ENCODE results near the gene CFAP46.
"Not testable (repeated sequence)": the region's sequence is repeated elsewhere in the genome, so short reads cannot be mapped to it uniquely, and the experiment has no call there.

Gene CFAP46

DNA sequence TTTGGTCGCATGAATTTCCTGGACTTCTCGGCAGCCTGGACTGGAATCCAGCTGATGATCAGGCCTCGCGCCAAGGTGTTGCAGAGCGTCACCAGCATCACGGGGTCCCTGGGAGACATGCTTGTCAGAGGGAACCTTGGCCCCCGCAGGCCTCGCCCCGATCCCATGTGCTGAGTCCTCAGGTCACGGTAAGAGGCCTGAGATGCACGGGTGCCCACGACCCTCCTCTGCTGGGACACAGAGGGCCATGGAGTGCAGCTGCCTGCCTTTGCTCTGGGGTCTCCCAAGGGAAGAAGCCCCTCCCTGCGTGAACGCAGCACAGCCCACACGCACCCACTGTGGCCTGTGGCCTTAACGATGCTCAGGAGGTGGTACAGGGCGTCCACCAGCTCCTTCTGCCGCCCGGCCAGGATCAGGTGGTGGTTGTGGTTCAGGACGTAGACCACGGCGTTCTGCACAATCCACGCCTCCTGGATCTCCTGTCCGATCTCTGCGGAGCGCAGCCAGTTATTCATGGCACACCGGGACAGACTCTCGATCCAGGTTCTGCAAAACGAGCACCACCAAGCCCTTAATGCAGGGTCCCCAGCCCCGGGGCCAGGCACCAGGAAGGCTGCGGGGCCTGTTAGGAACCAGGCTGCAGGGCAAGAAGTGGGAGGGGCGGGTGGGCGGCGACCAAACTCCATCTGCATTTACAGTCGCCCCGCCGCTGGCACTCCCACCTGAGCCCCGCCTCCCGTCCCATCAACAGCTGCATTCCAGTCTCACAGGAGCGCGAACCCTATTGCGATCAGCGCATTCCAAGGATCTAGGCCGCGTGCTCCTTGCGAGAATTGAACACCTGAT, 29.4 kb downstream of the CFAP46 start:
- DNase-seq (ENCODE audit: low spot score): no peak

DNA sequence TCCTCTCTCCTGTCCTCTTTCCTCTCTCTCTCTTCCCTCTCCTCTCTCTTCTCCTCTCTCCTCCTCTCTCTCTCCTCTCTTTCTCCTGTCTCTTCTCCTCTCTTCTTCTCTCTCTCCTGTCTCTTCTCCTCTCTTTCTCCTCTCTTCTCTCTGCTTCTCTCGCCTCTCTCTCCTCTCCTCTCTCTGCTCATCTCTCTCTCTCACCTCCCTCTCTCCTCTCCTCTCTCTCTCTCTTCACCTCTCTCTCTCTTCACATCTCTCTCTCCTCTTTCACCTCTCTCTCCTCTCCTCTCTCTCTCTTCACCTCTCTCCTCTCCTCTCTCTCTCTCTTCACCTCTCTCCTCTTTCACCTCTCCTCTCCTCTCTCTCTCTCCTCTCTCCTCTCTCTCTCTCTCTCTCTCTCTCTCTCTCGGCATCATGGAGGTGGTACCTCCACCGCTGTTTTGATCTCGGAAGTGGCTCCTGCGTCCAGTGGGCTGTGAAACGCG, 30.1 kb downstream of the CFAP46 start:
- no peak for DNase-seq (ENCODE audit: low spot score)

DNA sequence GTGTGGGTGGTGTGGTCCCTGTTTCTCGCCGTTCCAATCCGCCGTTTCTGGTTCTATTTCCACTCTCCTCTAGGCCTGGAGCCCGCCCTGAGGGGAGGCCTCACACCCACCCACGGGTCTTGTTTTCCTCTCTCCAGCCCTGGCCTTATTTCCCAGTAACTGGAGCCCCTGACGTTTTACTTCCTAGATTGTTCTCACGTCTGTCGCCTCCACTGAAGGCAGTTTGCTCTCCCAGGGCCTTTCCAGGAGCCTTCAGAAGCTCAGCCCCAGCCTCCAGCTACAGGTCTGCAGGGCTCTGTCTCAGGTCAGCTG, 30.6 kb downstream of the CFAP46 start:
- no peak for DNase-seq (ENCODE audit: low spot score)

GRCh38 chr10:132910901-132911785, 31.2 kb downstream of the CFAP46 start:
- no peak for DNase-seq (ENCODE audit: low spot score)

- no peak for DNase-seq (ENCODE audit: low spot score)
These were observed 32.0 kb downstream of the CFAP46 start for GRCh38 chr10:132910186-132910880.

GRCh38 chr10:132909491-132910071, 32.8 kb downstream of the CFAP46 start:
- DNase-seq (ENCODE audit: low spot score): no peak

DNA sequence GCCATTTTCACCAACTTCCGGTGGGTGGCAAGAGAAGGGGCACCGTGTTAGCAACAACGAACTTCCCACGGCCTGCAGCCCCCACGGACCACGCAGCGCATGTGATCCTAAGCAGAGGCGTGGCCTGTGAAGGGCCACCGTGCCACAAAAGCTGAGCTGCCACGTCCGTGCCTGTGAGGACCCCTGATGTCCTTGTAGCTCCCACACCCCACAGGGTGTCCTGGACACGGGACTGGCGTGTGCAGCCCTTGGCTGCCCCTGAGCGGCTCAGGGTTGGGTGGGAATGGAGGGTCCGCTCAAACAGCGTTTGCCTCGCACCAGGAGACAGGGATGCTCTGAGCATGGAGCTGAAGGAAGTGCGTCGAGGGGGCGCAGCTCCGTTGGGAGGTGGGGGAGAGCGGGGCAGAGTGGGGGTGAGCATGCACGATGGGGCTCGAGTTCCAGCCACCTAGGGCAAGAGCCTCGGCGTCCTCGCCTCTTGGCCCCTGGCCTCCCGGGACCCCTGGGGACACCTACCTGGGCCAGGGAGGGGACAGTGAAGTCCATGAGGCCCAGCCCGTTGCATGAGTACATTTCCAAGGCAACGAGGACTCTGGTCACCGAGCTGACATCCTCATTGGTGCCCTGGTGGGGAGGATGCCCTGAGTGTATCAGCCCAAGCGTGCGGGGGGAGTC, 33.6 kb downstream of the CFAP46 start:
- DNase-seq (ENCODE audit: low spot score): no peak

GRCh38 chr10:132907821-132908620, 34.3 kb downstream of the CFAP46 start:
- DNase-seq (ENCODE audit: low spot score): no peak

DNA sequence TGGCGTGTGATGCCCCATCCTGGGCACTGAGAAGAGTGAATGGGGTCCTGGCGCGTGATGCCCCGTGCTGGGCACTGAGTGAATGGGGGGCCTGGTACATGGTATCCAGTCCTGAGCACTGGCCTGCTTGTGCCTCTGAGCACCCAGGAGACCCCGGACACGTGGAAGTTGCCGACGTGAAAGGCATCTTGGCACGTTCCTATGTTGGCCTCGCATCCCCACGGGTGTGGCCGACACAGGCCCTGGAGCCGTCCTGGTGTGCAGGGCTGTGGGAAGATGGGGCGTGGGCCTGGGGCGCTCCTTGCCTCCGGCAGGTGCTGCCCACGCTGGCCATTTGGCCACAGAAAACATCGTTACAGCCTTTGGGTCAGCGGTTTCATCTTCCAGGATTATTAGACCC, 35.5 kb downstream of the CFAP46 start:
- DNase-seq (ENCODE audit: low spot score): no peak

DNA sequence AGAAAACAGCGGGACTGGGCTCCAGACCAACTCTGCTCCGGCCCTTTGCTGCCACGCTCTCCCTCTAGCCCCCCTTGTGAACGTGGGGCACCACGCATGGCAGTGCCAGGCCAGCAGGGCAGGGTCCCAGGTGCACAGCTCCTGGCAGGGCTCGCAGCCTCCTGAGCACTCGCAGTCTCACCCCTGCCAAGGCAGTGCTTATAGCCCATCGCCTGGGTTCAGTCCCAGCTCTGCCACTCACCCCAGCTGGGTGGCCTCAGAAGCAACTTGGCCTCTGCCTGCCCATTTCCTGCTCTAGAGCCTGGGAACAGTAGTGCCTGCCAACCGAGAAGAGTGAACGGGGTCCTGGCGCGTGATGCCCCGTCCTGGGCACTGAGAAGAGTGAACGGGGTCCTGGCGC, 36.3 kb downstream of the CFAP46 start:
- no peak for DNase-seq (ENCODE audit: low spot score)

DNA sequence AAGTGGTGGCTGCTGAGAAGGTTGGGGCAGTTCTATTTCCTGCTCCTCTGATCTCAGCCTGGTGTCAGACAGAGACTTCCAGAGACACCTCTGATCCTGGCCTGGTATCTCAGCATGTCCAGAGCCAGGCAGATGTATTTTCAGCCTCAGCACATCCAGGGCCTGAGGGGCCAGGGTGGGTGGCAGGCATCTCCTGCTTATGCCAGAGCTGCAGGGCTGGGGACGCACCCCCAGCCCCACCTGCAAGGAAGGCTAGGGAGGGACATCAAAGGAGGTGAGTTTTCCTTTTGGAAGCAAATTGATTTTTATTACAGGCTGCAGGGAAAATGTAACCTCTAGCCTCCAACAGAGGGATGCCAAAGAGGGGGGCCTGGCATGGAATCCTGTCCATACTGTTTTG, 36.7 kb downstream of the CFAP46 start:
- no peak for DNase-seq (ENCODE audit: low spot score)

DNA sequence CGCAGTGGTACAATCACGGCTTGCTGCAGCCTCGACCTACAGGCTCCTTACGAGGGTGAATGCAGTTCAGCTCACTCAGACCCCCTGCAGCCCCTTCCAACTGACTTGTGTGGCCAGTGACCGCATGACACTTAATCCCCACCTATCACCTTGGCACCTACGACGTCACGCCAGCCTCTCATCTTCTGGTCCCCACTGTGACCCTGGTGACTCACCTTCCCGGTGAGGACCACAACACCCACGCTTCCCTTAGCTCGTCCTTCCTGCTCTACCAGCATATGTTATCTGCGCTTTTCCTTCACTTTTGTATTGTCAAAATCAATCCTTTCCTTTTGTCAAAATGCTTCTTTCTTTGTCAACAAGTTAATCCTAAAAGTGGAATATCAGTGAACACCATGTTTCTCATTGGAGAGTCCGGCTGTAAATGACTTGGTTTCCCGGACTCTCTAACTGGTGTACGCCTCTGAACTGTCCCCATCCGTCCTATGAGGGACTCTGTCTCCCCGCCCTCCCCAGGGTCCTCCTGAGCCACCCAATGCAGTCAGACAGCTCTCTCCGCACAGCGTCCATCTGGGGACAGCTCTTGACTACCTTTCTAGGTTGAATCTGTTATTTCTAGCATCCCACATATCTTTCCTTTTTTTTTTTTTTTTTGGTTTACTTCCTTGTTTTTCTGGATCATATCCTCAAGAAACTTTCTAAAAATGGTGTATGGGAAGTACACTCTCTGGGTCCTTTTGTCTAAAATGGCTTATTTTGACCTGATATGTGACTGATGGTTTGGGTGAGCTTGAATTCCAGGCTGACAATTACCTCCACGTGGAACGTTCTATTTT, 37.3 kb downstream of the CFAP46 start:
- no peak for DNase-seq (ENCODE audit: low spot score)

GRCh38 chr10:132904181-132904813, 38.1 kb downstream of the CFAP46 start:
- no peak for DNase-seq (ENCODE audit: low spot score)

- DNase-seq (ENCODE audit: low spot score): not testable (repeated sequence)
These were observed 39.5 kb downstream of the CFAP46 start for GRCh38 chr10:132902656-132903575.

DNA sequence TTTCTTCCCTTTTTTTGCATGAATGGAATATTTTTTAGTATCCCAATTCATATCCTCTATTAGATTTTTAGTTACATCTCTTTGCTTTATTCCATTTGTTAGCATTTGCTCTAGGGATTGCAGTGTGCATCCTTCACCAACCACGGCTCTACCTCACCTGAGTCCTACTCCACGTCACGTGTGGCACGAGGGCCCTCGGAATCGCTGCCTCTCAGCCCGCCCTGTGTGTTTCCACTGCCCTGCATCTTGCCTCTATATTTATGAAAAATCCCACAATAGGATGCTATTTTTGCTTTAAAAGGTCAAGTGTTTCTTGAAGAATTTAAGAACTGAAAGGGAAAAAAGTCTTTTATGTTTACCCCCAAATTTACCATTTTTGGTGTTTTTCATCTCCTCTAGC, 41.0 kb downstream of the CFAP46 start:
- DNase-seq (ENCODE audit: low spot score): no peak

DNA sequence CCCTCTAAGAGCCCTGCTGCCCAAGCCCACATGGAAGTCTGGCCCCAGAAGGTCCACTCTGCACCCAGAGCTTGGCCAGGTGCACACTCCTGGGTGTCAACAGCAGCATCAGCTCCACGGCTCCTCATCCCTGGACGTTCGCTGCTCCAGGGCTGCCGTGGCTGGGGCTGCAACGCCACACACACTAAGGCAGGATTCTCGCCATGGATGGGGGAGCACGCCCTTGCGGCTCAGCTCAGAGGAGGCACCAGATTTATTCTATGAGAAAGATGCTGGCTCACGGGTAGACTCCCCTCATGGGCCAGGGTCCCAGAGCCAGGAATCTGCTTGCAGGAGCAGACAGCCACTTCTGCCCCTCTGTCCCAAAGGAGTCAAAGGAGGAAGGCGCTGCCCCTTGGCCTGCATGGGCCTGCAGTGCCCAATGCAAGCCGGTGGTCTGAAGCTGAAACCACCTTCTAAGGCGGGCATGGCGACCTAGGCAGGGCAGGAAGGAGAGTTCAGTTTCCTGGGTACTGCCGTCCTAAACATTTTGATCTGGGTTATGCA, 42.1 kb downstream of the CFAP46 start:
- no peak for DNase-seq (ENCODE audit: low spot score)

DNA sequence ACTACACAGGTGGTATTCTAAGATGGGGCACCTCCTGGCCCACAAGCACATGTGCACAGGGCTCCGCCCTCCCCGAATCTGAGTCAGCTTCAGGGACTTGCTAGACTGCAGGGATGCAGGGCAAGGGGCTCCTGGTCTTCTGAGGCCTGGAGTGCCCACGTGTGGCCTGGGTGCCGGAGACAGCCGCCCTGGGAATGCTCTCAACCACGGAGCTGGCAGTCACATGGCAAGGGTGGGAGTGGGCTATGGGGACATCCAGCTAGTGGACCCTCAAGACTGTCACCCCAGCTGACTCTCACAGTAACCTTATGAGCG, 42.7 kb downstream of the CFAP46 start:
- no peak for DNase-seq (ENCODE audit: low spot score)
